Pulmonary artery endothelial cell (primary cell): ENCODE data around the gene ALX3. TPM values are rescaled to one million over a fixed set of nuclear protein-coding genes. Genes with fewer than 3 reads are reported as not detected.
"Not testable (repeated sequence)": the region's sequence is repeated elsewhere in the genome, so short reads cannot be mapped to it uniquely, and the experiment has no call there.

Source experiments
- DNase-seq: peaks from one replicate; pipeline ENCODE4 v3.0.0-alpha.2; 2011; ENCODE audit warnings: low read depth, low spot score
- total RNA-seq: library from RNA; depleted of rRNA; stranded (reverse); fragments of >200 nt; gene quantifications from 2 replicates; pipeline ENCODE4 v1.2.3, GENCODE V29; 2014

ALX3 gene
- total RNA-seq, 1 donor from 2014 or later, result not detected

- no peak for DNase-seq
Observed at GRCh38 chr1:110089561-110090275, 19.2 kb upstream of the ALX3 start.

GRCh38 chr1:110088739-110089316 is 18.4 kb upstream of the ALX3 start:
- DNase-seq, result no peak

DNA sequence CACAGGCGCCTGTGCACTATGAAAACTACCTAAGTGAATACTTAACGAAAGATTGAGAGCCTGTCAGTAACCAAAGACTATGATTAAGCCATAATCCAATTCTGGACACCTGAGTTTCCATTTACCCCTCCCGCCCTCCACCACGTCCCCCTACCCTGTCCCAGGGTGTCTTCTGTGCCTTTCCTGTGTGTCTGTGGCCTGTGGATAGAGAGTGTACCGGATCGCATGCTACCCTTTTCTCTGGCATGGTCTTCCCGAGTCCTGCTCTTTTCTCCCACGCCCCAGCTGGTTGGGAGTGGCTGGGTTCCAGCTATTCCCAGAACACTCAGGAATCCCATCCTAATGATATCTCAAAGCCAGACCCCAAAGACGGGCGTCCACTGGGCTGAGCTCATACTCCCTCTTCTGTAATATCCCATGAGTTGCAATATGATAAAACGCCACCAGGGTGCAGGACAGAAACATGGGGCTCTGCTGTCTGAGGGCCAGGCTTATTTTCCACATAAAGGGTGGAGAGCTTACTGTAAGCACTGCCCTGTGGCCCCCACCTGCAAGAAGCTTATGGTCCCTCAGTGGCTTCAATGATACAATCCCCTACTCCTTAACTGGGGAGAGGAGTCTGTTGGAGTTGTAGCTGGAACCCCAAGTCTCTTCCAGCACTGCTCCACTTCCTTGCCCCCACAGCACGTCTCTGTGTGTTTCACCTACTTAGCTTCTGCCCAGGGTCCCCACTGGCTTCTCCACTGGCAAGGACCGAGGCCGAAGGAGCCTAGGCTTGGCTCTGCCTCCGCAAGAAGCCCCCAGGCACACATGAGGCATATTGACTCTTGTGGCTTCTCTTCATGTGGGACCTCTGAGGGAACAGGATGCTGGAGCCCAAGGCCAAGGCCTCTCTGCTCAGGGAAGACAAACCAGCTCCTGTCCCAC is 17.6 kb upstream of the ALX3 start:
- peak; percentile 17 for DNase-seq

DNA sequence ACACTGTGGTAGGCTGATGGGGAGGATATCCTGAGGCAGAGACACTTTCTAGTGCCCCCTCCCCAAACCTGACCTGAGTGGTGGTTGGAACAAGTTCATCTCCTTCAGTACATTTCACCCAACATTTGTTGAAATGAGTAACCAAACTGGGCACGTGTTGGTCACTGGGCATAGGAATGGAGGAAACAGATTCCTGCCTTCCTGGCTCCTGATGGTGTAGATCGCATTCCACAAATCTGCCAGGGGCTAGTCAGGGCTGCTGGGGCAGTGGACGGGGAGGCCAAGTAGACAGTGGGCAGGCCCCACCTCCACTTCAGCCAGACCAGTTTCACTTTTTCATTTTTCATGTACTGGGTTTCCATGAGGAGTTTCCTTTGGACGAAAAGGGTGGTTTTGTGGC is 16.5 kb upstream of the ALX3 start:
- DNase-seq, result no peak

GRCh38 chr1:110085671-110086070 is 15.2 kb upstream of the ALX3 start:
- no peak for DNase-seq

GRCh38 chr1:110084227-110085078 is 14.0 kb upstream of the ALX3 start:
- DNase-seq, result no peak

DNA sequence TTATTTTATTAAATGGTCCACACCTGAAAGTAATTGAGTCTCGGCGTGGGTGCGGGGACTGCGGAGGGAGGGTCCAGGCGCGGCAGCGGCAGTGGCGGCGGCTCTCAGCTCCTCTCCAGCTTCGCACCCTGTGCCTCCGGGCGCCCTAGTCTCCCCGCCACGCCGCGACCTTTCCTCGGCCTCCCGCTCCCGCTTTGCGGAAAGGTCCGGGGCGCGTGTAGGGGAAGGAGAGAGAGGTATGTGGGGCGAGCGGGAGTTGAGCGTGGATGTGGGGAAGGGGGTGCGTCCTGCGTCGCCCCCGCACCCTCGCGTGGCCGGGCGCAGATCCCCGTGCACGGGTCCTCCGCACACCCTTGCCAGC is 13.4 kb upstream of the ALX3 start:
- DNase-seq, result no peak

- no peak for DNase-seq
Observed at GRCh38 chr1:110083061-110083865, 12.8 kb upstream of the ALX3 start.

DNA sequence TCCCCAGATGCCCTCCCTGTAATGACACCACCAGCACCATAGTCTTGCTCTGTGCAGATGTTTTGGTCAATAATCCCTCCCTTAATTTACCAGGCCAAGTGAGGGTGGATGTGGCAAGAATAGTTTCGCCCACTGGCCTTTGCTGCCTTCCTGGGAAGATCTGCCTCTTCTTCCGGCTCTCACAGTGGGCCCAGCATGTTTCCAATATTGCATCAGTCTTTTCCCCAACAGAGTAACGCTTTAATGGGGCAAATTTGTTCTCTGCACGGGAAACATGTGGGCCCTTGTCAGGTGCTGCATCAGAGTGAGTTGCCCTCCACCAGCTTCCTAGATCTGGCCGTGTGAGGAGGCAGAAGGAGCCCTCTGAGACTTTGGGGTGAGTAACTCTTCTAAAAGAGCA is 12.0 kb upstream of the ALX3 start:
- no peak for DNase-seq

DNA sequence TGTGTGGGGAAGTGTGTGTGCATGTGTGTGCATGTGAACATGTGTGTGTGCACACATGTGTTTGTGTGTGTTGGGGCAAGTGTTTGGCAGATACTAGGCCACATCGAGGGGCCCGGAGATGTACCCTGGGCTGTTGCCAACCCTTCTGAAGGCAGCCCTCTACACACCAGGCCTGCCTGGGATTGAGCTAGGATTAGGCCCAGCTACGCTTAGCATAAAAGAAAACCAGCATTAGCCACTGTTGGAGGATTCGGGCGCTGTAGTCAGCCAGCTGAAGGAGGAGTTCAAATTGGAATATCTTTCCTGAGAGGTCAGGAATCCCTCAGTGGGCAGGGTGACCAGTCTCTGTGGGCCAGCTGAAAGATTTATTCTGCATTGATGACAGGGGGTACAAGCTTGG is 10.6 kb upstream of the ALX3 start:
- DNase-seq, result no peak

- DNase-seq, result not testable (repeated sequence)
Observed at GRCh38 chr1:110079995-110080394, 9.5 kb upstream of the ALX3 start.

DNA sequence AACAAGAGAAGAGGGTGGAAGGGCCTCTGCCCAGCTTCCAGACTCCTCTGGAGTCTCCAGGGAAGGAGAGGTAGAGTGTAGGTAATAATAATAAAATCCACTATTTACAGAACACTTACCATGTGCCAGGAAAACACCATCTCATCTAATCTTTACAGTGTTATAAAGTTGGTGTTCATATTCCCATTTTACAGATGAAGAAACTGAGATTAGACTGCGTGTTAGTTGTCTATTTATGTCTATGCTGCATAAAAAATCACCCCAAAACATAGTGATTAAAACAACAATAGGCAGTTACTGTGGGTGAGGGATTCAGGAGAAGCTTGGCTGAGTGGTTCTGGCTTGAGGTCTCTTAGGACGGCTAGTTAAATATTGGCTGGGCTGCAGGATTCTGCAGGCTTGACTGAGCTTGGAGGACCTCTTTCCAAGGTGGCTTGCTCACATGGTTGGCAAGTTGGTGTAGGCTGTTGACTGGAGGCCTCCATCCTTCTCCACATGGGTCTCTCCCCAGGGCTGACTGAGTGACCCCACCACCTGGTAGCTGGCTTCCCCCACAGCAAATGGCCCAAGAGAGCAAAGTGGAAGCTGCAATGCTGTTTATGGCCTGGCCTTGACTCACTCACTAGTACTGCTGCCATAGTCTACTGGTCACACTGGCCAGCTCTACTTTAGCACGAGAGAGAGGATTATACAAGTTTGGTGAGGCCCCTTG is 6.5 kb upstream of the ALX3 start:
- DNase-seq, result no peak

DNA sequence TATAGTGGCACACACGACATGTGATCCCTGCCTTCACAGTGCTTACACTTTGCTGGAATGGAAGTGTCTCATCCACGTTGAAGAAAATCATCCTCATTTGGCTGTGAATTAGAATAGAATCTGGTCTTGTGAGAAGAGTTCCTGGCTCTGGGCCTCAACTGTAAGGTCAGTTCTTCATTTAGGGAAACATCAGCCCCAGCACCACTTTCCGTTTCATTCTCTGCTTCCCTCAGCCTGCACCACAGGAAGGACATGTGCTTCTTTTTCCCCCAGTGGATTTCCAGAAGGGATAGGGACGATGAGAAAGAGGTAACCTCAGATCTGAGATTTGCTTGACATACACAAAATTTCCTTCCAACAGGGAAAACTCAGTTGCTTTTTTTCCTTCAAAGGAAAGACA is 3.7 kb upstream of the ALX3 start:
- DNase-seq, result no peak

- no peak for DNase-seq
Observed at GRCh38 chr1:110070282-110070669, 196 bp downstream of the ALX3 start.

DNA sequence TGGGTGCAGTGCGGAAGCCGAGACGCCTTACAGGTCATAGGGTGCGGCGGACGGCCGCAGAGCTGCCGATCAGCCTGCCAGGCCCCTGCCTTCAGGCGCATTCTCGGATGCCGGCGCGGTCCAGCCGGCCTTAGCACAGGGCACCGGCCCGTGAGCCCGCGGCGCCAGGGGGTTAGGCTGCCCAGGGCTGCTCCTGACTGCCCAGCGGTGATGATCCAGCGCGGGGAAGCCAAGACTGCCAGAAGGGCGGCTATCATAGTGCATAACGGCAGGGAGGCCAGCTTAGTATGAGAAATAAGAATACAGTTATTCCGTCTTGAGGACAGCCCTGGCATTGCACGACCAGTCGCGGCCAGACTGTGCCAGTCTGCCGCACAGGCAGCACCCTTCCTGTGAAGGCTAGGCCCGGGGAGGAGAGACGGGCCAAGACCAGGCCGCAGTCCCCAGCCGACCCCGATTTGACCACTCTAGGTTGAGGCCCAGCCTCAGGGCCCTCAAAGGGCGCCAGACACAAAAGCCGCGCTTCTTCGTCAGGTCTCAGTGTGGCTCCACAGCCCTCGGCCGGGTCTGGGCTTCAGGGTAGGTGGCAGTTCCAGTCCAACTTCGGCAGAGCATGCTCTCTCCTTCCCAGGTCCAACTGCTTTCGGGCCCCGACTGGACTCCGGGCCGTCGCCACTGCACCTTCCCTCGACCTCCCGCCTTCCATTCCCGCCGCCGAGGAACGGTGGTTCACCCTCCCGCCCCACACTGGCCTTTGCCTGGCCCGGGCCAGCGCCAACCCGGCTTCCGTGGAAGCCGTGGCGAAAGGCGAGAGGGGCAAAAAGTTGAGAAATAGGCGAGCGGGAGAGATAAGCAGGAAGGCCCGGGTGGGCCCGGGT is 829 bp downstream of the ALX3 start:
- no peak for DNase-seq

- DNase-seq, result no peak
Observed at GRCh38 chr1:110068646-110069403, 1.6 kb downstream of the ALX3 start.

DNA sequence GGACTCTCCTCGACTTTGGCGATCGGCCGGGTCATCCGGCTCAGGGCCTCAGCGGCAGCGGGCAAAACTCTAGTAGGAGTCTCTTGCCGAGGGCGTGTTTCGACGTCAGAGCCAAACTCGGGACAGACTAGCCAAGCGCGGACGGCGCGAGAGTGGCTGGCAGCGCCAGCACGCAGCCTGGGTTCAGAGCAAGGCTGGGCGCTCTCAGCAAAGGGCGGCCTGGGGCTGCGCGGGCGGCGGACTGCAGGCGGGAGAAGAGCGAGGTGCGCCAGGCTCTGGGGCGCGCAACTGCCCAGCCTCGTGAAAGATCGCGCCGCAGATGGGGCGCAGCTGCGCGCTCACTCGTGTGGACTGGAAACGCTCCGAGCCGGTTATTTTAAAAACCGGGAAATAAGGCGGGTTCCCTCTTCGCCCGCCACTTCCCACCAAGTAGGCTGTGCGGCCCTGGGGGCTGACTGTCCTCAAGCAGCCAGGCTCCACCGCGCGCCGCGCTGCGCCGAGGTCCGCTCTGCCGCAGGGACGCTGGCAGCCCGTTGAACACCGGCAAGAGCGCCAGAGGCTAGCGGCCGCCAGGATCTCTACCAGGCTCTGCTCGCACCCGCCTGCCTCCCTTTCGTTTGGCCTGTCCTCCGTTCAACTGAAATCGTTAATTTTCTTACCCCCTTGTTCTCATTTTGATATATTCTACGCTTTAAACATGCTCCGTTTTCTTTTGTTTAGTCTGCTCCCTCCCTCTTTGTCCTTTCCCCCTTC is 2.4 kb downstream of the ALX3 start:
- no peak for DNase-seq

DNA sequence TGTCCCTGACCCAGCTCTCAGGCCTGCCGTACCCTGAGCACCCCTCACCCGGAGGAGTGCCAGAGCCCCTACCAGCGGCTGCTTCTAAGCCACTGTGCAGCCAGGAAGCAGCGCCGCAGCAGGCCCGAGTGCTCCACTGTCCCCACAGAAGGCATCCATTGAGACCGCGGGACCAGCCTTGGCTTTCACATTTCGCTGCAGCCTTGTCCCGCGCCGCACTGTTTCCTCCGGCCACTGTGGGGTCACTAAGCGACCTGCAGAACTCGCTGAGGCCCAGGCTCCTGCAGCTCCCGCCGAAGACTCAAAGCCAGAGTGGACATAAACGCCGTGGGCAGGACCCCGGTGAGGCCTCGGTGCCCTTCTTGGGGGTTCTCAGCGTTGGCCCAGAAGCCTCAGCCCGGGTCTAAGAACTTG is 3.0 kb downstream of the ALX3 start:
- DNase-seq, result no peak
